ENCODE measurements around the gene TMEM150B.

TMEM150B gene

GRCh38 chr19:55273978-55274707, 51.0 kb downstream of the TMEM150B start:
- DNase-seq: peak; percentile 54

- no peak for DNase-seq
Measured at GRCh38 chr19:55272142-55272541, 53.0 kb downstream of the TMEM150B start.

DNA sequence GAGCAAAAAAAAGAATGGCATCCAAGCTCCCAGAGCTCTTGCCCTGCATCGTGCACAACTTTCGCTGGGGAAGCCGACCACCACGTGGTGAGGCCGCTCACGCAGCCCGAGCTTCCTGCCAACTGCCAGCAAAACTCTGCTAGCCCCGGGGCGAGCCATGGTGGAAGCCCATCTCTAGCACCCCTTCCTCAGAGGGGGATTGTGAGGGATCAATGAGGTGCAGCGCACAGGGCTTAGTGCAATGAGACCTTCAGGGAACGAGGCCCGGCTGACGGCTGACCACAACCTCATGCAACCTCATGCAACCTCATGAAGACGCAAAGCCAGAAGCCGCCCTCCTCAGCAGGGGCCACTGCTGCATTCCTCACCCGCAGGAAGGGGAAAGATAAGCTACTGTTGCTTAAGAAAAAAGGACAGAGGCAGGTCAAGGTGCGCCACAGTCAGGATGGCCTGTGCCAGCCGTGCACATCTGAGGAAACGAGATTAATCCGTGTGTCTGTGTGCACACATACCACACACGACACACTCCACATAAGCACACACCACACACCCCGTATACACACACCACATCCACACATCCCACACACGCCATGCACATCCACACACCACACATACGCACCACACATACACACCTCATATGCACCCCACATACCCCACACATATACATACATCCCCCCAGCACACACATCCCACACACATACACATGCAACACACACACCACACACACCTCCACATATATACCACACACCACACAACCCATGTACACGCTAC, 54.8 kb downstream of the TMEM150B start:
- no peak for DNase-seq

GRCh38 chr19:55269299-55269698, 55.8 kb downstream of the TMEM150B start:
- no peak for DNase-seq

- DNase-seq: no peak
Measured at GRCh38 chr19:55266840-55267239, 58.3 kb downstream of the TMEM150B start.

GRCh38 chr19:55266404-55266803, 58.7 kb downstream of the TMEM150B start:
- DNase-seq: no peak

DNA sequence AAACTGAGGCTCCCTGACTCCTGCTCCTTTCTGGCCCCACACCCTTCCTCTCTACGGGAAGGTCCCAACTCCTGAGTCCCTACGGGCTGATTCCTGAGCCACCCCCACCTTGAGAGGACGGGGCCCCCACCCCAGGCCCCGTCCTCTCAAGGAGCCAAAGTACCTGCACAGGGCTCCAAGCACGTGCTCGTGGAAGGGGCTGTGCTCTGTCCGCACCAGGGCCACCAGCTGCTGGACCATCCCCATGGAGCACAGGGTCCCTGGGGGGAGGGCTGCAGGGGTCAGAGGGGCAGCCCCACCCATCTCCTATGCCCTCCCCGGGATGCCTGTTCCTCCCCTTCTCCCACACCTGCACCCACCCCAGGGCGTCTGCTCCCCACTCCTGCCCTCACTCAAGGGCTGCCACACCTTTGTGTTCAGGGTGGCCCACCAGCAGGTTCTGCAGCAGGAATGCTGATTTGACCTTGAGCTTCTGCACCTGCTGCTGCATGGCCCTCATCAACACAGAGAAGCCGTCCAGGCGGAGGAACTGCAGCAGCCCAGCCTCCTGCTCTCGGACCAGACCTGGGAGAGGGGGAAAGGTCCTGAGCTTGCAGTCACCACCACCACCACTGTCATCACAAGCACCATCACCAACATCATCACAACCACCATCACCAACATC, 59.3 kb downstream of the TMEM150B start:
- DNase-seq: no peak

DNA sequence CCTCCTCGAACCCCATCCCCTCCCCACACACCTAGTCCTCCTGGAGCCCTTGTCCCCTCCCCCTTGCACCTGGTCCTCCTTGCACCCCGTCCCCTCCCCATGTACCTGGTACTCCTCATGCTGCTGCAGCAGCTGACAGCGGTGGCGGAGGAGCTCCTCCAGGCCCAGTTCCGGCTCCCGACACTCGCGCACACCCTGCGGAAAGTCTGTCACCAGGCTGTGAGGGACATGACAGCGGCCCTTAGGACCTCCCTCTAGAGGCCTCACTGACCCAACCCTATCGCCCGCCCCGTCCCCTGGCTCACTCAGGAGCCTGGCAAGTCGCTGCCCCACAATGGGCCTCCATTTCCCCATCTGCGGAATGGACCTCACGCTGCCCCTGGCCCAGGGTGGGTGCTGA, 60.0 kb downstream of the TMEM150B start:
- DNase-seq: no peak

DNA sequence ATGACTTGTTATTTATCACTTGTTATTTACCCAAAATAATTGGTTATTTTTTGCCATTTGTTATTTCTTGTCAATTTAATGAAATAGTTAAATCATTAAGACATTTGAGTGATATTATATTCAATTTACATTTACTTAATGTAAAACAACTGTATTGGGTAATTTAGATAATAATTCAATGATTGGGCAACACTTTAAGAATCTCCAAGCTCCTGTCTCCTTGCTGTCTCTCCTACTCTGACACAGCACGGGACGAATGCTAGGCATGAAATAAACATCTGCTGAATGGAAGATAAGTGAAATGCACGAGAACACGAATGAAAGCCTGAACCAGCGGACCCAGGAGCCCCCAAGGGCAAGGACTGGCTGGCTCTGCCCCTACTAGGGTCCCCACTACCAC, 60.6 kb downstream of the TMEM150B start:
- DNase-seq: no peak
